ENCODE measurements around the gene ZNF362.

The ZNF362 gene

DNA sequence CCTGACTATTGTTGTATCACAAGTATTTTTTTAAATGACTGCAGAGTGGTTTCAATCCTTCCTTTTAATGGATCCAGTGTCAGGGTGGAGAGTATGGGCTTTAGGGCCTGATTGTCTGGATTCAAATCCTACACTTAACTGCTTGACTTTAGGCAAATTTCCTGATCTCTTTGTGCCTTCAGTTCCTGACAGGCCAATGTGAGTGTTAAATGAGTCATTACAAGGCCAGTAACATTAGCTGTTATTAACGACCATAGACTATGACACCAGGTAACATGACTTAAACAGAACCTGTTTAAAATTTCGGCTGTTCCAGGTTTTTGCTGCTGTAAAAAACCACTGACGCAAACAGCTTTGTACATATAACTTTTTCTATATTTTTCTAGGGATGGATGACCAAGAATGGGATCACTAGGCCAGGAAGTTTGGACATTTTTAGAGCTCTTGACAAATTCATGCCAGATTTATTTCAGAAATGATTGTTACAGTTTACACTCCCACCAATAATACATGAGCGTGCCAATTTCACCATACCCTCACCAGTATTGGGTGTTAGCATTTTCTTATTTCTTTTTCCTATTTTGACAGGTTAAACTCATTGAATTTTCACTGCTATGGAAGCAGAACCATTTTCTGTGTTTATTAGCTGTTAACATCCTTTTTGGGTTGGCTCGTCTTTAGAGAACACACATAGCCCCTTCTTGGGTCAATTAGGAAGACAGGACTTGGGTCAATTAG, 11.3 kb downstream of the ZNF362 start:
- DNase-seq (ENCODE audit: low read depth in 1 of 2, low spot score in 1 of 2): no peak

DNA sequence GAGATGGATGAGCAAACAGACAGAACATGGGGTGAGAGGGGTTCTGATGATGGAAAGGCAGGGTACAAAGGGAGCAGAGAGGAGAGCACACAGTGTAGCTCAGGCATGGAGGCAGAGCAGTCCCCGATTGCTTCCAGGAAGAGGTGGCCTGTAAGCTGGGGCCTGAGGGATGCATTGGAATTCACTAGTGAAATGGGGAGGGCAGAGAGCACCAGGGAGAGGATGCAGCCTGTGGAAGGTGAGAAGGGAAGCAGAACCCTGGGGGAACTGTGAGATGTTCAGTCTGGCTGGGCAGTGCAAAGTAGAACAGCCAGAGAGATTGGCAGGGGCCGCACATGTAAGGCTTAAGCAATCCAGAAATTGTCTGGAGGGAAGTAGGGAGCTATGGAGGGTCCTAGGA, 12.2 kb downstream of the ZNF362 start:
- no peak for DNase-seq (ENCODE audit: low read depth in 1 of 2, low spot score in 1 of 2)

- DNase-seq (ENCODE audit: low read depth in 1 of 2, low spot score in 1 of 2): no peak
Observed at GRCh38 chr1:33268927-33269610, 12.8 kb downstream of the ZNF362 start.

- DNase-seq (ENCODE audit: low read depth in 1 of 2, low spot score in 1 of 2): no peak
Observed at GRCh38 chr1:33269621-33270020, 13.3 kb downstream of the ZNF362 start.

- DNase-seq (ENCODE audit: low read depth in 1 of 2, low spot score in 1 of 2): no peak
Observed at GRCh38 chr1:33270379-33270778, 14.1 kb downstream of the ZNF362 start.

GRCh38 chr1:33270808-33271465, 14.6 kb downstream of the ZNF362 start:
- DNase-seq (ENCODE audit: low read depth in 1 of 2, low spot score in 1 of 2): no peak

GRCh38 chr1:33271666-33272505, 15.6 kb downstream of the ZNF362 start:
- DNase-seq (ENCODE audit: low read depth in 1 of 2, low spot score in 1 of 2): no peak

DNA sequence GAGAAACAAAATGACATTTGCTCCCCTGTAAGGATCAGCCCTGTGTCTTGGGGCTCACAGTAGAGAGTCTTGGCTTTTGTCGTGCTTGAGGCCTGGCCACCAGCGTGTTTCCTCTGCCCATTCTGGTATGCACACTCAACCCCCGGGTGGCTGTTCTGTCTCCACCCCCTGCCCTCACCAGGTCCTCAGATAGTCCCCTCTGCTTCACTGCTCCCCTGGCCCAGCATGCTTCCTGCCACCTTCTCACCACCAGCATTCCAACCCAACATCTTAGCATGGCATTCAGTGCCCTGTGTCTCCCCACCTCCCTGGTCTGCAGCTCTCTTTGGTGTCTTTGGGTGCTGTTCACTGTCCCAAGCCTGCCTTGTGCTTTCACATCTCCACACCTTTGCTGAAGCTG, 16.2 kb downstream of the ZNF362 start:
- DNase-seq (ENCODE audit: low read depth in 1 of 2, low spot score in 1 of 2): no peak

DNA sequence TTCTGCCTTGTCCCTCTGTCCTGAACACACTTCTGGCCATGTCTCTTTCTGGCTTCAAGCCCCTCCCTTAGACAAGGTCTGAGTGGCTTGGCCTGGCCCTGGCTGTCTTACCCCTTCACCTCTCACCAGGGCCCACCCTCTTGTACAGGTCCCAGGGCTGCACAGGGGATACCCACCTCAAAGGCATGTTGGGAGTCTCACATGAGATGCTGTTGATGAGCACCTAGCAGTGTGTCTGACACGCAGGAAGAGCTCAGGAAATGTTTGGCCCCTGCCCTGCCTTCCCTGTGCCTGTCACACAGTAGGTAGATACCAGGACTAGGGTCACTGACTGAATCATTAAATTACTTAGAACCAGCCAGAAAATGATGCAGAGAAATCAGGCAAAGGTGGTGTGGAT, 16.6 kb downstream of the ZNF362 start:
- no peak for DNase-seq (ENCODE audit: low read depth in 1 of 2, low spot score in 1 of 2)

- no peak for DNase-seq (ENCODE audit: low read depth in 1 of 2, low spot score in 1 of 2)
Observed at GRCh38 chr1:33273406-33273805, 17.1 kb downstream of the ZNF362 start.

DNA sequence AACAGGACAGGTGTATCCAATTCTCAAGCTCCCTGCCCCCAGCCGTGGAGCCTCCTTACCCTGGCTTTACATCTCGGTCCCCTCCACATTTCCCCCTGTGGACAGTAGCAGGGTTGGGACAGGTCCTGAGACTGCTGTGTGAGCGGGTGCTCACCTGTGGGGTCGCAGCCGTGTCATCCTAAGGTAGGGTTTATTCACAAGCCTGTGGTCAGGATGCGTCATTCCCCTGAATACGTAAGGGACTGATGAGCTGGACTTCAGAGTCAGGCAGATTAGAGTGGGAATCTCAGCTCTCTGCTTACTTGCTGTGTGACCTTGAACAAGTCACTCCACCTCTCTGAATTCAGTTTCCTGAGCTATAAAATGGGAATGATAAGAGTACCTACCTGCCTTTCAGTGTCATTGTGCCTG, 17.7 kb downstream of the ZNF362 start:
- DNase-seq (ENCODE audit: low read depth in 1 of 2, low spot score in 1 of 2): no peak

GRCh38 chr1:33274446-33274845, 18.2 kb downstream of the ZNF362 start:
- no peak for DNase-seq (ENCODE audit: low read depth in 1 of 2, low spot score in 1 of 2)

DNA sequence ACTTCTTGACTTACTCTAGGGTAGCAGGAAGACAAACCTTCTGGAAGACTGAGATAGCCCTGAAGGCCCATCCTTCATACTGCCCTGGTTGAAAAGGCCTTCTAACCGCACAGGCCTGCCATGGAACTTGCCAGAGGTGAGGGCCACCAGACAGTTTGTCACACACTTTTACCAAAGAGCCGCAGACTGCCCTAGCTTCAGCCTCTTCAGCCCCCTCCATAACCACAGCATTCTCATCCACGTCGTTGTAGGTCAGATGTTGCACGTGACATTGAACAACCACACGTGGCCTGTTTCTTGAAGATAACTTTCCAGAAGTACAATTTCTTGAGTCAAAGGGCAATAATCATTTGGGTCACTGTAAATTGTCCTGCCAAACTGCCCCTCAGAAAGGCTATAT, 18.9 kb downstream of the ZNF362 start:
- no peak for DNase-seq (ENCODE audit: low read depth in 1 of 2, low spot score in 1 of 2)

DNA sequence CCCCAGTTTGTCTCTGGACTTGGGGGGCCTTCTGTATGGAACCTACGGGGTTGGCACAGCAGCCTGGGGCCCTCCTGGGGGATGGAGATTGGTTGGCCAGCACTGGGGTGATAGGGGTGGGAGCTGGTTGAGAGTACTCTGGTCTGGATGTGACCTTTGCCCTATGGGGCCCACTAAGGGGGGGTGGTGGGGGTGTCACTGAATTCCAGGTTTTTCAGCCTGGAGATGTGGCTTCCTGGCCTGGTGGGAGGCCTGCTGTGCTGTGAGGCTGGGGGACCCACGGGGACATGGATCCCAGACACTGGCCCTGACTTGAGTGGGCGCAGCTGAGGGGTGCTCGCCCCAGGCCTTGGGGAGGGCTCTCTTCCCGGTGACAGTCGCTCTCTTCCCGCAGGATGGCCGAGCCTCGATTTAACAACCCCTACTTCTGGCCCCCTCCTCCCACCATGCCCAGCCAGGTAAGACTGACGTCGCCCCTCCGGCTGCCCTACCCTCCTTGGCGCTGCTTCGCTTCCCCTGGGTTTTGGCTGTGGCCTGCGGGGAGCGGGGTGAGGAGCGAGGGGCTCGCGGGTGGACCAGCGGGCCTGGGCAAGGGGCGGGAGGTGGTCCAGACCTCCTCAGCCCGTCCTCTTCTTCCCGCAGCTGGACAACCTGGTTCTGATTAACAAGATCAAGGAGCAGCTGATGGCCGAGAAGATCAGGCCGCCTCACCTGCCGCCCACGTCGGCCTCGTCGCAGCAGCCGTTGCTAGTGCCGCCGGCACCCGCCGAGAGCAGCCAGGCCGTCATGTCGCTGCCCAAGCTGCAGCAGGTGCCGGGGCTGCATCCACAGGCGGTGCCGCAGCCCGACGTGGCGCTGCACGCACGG, 19.6 kb downstream of the ZNF362 start:
- DNase-seq (ENCODE audit: low read depth in 1 of 2, low spot score in 1 of 2): no peak

DNA sequence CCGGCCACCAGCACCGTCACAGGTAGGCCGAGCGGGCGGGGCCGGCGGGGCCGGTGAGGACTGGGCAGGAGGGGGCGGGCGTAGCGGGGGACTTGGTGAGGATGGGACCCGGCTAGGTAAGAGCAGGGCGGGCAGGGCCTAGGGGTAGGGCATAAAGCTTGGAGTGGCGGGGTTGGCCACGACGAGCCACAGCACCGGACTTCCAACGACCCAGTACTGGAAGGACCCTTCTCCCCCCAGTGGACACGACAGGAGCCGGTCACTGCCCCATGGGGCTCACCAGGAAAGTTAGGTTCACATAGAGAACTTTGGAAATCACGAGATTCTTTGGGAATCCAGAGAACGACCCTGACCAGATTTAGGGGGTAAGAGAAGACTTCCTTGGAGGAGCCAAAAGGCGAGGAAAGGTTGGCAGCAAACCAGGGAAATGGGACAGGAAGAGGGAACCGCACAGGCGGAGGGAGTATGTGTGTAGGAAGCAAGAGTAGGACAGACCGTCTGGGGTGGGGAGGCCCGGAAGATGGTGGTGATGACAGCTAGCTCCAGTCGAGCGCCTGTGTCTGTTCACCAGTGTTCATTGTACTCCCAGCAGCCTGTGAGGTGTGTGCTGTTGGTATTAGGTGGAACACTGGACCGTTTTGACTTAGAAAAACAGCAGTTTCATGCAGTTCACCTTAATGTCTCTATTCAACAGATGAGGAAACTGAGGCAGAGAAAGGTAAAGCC, 20.4 kb downstream of the ZNF362 start:
- DNase-seq (ENCODE audit: low read depth in 1 of 2, low spot score in 1 of 2): no peak

GRCh38 chr1:33277488-33278084, 21.3 kb downstream of the ZNF362 start:
- DNase-seq (ENCODE audit: low read depth in 1 of 2, low spot score in 1 of 2): no peak

DNA sequence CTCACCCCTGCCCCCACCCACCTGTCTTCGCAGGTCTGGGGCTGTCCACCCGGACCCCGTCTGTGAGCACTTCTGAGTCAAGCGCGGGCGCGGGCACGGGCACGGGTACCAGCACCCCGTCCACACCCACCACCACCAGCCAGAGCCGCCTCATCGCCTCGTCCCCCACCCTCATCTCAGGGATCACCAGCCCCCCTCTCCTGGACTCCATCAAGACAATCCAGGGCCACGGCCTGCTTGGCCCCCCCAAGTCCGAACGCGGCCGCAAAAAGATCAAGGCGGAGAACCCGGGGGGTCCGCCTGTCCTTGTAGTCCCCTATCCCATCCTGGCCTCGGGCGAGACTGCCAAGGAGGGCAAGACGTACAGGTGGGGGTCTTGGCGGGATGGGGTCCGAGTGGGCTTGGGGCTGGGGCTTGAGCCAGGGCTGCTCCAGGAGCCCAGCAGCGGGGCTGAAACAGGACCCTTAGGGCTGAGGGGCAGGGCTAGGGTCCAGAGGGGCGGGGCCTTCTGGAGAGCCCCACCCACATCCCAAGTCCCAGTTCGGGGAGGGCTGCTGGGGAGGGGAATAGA, 23.9 kb downstream of the ZNF362 start:
- no peak for DNase-seq (ENCODE audit: low read depth in 1 of 2, low spot score in 1 of 2)

GRCh38 chr1:33281554-33282303, 25.4 kb downstream of the ZNF362 start:
- no peak for DNase-seq (ENCODE audit: low read depth in 1 of 2, low spot score in 1 of 2)
